Measurements from ENCODE around the gene PRXL2B. TPM values are rescaled to one million over a fixed set of nuclear protein-coding genes. Genes with fewer than 3 reads are reported as not detected.

PRXL2B gene
- total and polyA plus RNA-seq, 4 donors = 4.6 to 10.2 (median 8.1) TPM

- H3K27ac ChIP-seq (ENCODE audit: low read depth in 1 of 2, low read length in 2 of 2) = no peak overlapping the region
- no peaks in the 10 kb centered on the region for H3K36me3 ChIP-seq (ENCODE audit: control insufficient read depth in 4 of 4, insufficient read depth in 3 of 4, low read depth in 1 of 4, low read length in 3 of 4)
- H3K4me1 ChIP-seq (ENCODE audit: control insufficient read depth in 4 of 4, insufficient read depth in 4 of 4, low read length in 3 of 4) = no peaks in the 10 kb centered on the region
- no peaks in the 10 kb centered on the region for H3K9me3 ChIP-seq (ENCODE audit: control insufficient read depth in 4 of 4, low read length in 3 of 4)
- WGBS = 90% methylated on average over 12 of the region's 12 CpGs
- no peak for DNase-seq (ENCODE audit: low spot score)
- no peak for TF ChIP-seq REST (IDR thresholded peaks at IDR 0.05)
- TF ChIP-seq FOXA2 (IDR thresholded peaks at IDR 0.05) = no peak
- TF ChIP-seq NR2F2 (IDR thresholded peaks at IDR 0.05) = no peak
- no peak for TF ChIP-seq GABPA (IDR thresholded peaks at IDR 0.05 in 1 of 2, conservative IDR thresholded peaks at IDR 0.05 in 1 of 2)
- TF ChIP-seq TAF1 (conservative IDR thresholded peaks at IDR 0.05) = no peak
- TF ChIP-seq ZBTB33 (IDR thresholded peaks at IDR 0.05) = no peak
- no peak overlapping the region for H3K4me3 ChIP-seq (ENCODE audit: low read depth in 1 of 3, low read length in 3 of 3)
- peaks cover 0 to 7% (median 3%) of the 10 kb centered on the region in 4 donors for H3K27me3 ChIP-seq (ENCODE audit: control insufficient read depth in 4 of 4, insufficient read depth in 4 of 4, low read length in 3 of 4)
- H3K9ac ChIP-seq (ENCODE audit: low read depth in 1 of 2, low read length in 2 of 2) = no peak overlapping the region
Measured at GRCh38 chr1:2623571-2624337, 37.2 kb downstream of the PRXL2B start.

GRCh38 chr1:2624735-2625300, 38.2 kb downstream of the PRXL2B start:
- Histone ChIP-seq H3K27me3 (ENCODE audit: control insufficient read depth in 4 of 4, insufficient read depth in 4 of 4, low read length in 3 of 4) (peaks cover 0 to 7% (median 3%) of the 10 kb centered on the region in 4 donors), H3K36me3 (ENCODE audit: control insufficient read depth in 4 of 4, insufficient read depth in 3 of 4, low read depth in 1 of 4, low read length in 3 of 4) (no peaks in the 10 kb centered on the region)
- WGBS = 89% methylated on average over 13 of the region's 13 CpGs

More at GRCh38 chr1:2624735-2625300, 38.2 kb downstream of the PRXL2B start:
- H3K9me3 ChIP-seq (ENCODE audit: control insufficient read depth in 4 of 4, low read length in 3 of 4) = no peaks in the 10 kb centered on the region
- TF ChIP-seq YY1 (IDR thresholded peaks at IDR 0.05) = no peak
- TF ChIP-seq RAD21 (IDR thresholded peaks at IDR 0.05) = no peak
- TF ChIP-seq FOXA1 (IDR thresholded peaks at IDR 0.05) = no peak
- TF ChIP-seq HNF4G (IDR thresholded peaks at IDR 0.05) = no peak
- TF ChIP-seq SP1 (IDR thresholded peaks at IDR 0.05) = no peak
- no peak for TF ChIP-seq RXRA (IDR thresholded peaks at IDR 0.05)
- no peak for TF ChIP-seq HNF4A (conservative IDR thresholded peaks at IDR 0.05)
- no peak for TF ChIP-seq REST (IDR thresholded peaks at IDR 0.05)
- no peak for TF ChIP-seq ZBTB33 (IDR thresholded peaks at IDR 0.05)
- TF ChIP-seq JUND (IDR thresholded peaks at IDR 0.05) = no peak
- TF ChIP-seq ATF3 (IDR thresholded peaks at IDR 0.05) = no peak
- TF ChIP-seq CTCF (IDR thresholded peaks at IDR 0.05; ENCODE audit: low read depth, low read length, missing input control) = no peak
- DNase-seq (ENCODE audit: low spot score) = no peak
- no peaks in the 10 kb centered on the region for H3K4me1 ChIP-seq (ENCODE audit: control insufficient read depth in 4 of 4, insufficient read depth in 4 of 4, low read length in 3 of 4)
- H3K27ac ChIP-seq (ENCODE audit: low read depth in 1 of 2, low read length in 2 of 2) = no peak overlapping the region
- H3K9ac ChIP-seq (ENCODE audit: low read depth in 1 of 2, low read length in 2 of 2) = no peak overlapping the region
- H3K4me3 ChIP-seq (ENCODE audit: low read depth in 1 of 3, low read length in 3 of 3) = no peak overlapping the region
